Type B pancreatic cell (in vitro differentiated cells): Measurements from ENCODE around the gene ASCC3. TPM values are rescaled to one million over a fixed set of nuclear protein-coding genes. Genes with fewer than 3 reads are reported as not detected.

Experiments used
- DNase-seq: peaks from one replicate; pipeline ENCODE4 v3.0.0; 2021; ENCODE audit warnings: mixed read lengths; ENCODE audit not compliant: unreplicated experiment; ENCODE audit errors: extremely low spot score
- H3K27ac Mint-ChIP-seq: 2 replicates; pipeline ENCODE4 v1.8.0; 2021; ENCODE audit warnings: mild to moderate bottlenecking, mixed read lengths
- H3K27me3 Mint-ChIP-seq: 2 replicates; pipeline ENCODE4 v1.8.0; 2021; ENCODE audit warnings: mixed read lengths
- H3K36me3 Mint-ChIP-seq: 2 replicates; pipeline ENCODE4 v1.8.0; 2021; ENCODE audit warnings: mixed read lengths
- H3K4me1 Mint-ChIP-seq: one replicate; pipeline ENCODE4 v1.8.0; 2021; ENCODE audit warnings: mixed read lengths; ENCODE audit not compliant: unreplicated experiment
- H3K4me3 Mint-ChIP-seq: 2 replicates; pipeline ENCODE4 v1.8.0; 2021; ENCODE audit warnings: mild to moderate bottlenecking, mixed read lengths
- H3K9me3 Mint-ChIP-seq: 2 replicates; pipeline ENCODE4 v1.8.0; 2021; ENCODE audit warnings: mixed read lengths
- CTCF ChIP-seq: fragments of 200-600 bp; sonication (generic); conservative IDR thresholded peaks from 2 replicates; pipeline ENCODE4 v1.5.0; 2021; ENCODE audit warnings: antibody characterized with exemption, mild to moderate bottlenecking
- total RNA-seq: library from RNA; stranded (reverse); gene quantifications from 2 replicates; pipeline ENCODE4 v1.2.1, GENCODE V29; 2021; ENCODE audit warnings: low replicate concordance

ASCC3 gene
- total RNA-seq, 1 donor from 2014 or later, result 51.2 TPM

- Mint-ChIP-seq H3K27ac (peak overlapping the region; percentile 7), H3K27me3 (peaks cover 3% of the 10 kb centered on the region), H3K4me3 (peak overlapping the region; percentile 77), H3K4me1 (peaks cover 12% of the 10 kb centered on the region), H3K9me3 (no peaks in the 10 kb centered on the region), H3K36me3 (no peaks in the 10 kb centered on the region)
- TF ChIP-seq CTCF, result no peak
- DNase-seq, result no peak
These were observed 421.4 kb downstream of the ASCC3 start for GRCh38 chr6:100459592-100460184.

- Mint-ChIP-seq H3K4me3 (peak overlapping the region; percentile 77), H3K27ac (peak overlapping the region; percentile 41), H3K36me3 (no peaks in the 10 kb centered on the region), H3K9me3 (no peaks in the 10 kb centered on the region), H3K4me1 (peaks cover 17% of the 10 kb centered on the region), H3K27me3 (no peaks in the 10 kb centered on the region)
- TF ChIP-seq CTCF, result no peak
- DNase-seq, result no peak
These were observed 422.1 kb downstream of the ASCC3 start for GRCh38 chr6:100458841-100459591.
